ELR (cell line): ENCODE measurements around the gene TRABD.

Source experiments
- DNase-seq: peaks from one replicate; pipeline ENCODE4 v3.0.0-alpha.2; 2015; ENCODE audit warnings: low read depth

TRABD gene

DNA sequence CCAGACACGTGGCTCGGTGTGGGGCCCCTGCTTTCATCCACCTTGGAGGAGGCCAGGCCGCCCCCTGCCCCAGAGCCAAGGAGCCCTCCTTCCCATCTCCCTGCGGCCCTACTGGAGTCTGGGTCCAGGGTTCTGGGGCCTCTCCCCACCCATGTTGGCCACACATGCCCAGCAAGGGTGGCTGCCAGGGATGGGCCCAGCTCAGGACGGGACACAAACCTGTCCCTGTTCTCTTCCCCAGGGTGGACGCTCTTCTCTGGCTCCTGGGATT, 10.6 kb upstream of the TRABD start:
- DNase-seq, result no peak

DNA sequence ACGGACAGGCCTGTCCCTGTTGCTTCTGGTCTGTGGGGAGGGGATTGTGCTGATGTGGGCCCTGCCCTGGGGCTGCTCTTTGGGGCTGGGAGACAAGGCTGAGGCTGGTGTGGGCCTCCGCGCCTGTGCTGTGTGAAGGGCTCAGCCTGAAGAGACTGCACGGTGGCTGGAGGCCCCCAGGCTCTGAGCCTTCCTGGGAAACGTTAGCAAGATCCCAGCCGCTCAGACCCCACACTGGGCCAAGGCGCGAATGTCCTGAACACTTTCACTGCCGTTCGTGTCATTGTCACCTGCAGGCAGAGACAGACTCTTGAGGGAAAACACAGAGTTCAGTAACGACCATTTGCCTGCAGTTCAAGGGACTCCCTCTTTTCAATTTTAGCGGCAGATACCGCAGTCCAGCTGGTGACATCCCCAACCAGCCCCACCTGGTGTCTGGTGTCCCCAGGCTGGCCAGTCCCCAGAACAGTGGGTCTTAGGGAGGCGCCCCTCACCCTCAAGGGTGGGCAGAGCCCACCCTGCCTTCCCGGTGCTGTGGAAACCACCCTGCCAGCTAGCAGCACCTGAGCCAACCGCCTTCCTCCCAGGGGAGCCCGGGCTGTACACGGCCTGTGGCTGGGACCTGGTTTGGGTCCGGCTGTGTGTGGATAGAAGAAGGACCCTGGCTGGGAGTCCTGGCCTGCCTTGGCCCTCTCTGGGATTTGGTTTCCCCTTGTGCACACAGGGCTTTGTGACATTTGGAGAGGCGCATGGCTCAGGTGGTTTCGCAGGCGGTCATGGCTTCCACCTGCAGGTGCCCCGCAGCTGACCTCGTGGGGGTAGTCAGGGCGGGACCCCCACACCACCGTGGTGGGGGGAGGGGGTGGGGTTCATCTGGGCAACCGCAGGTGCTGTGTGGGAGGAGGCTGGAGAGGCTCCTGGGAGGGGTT, 9.5 kb upstream of the TRABD start:
- no peak for DNase-seq

DNA sequence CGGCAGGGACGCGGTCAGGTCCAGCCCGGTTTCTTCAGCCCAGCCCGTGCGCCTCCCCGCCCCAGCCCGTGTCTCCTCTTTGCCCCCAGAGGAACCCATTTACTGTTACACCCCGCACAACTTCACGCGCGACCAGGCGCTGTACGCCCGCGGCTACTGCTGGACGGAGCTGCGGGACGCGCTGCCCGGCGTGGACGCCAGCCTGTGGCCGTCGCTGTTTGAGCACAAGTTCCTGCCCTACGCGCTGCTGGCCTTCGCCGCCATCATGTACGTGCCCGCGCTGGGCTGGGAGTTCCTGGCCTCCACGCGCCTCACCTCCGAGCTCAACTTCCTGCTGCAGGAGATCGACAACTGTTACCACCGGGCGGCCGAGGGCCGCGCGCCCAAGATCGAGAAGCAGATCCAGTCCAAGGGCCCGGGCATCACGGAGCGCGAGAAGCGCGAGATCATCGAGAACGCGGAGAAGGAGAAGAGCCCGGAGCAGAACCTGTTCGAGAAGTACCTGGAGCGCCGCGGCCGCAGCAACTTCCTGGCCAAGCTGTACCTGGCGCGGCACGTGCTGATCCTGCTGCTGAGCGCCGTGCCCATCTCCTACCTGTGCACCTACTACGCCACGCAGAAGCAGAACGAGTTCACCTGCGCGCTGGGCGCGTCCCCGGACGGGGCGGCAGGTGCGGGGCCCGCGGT, 8.7 kb upstream of the TRABD start:
- no peak for DNase-seq

DNA sequence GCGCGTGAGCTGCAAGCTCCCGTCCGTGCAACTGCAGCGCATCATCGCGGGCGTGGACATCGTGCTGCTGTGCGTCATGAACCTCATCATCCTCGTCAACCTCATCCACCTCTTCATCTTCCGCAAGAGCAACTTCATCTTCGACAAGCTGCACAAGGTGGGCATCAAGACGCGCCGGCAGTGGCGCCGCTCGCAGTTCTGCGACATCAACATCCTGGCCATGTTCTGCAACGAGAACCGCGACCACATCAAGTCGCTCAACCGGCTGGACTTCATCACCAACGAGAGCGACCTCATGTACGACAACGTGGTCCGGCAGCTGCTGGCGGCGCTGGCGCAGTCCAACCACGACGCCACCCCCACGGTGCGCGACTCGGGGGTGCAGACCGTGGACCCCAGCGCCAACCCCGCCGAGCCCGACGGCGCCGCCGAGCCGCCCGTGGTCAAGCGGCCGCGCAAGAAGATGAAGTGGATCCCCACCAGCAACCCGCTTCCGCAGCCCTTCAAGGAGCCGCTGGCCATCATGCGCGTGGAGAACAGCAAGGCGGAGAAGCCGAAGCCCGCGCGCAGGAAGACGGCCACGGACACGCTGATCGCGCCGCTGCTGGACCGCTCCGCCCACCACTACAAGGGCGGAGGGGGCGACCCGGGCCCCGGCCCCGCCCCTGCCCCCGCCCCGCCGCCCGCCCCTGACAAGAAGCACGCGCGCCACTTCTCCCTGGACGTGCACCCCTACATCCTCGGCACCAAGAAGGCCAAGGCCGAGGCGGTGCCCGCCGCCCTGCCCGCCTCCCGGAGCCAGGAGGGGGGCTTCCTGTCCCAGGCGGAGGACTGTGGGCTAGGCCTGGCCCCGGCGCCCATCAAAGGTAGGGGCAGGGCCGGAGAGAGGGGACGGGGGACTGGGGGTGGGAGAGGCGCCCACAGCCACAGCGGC, 7.9 kb upstream of the TRABD start:
- no peak for DNase-seq

DNA sequence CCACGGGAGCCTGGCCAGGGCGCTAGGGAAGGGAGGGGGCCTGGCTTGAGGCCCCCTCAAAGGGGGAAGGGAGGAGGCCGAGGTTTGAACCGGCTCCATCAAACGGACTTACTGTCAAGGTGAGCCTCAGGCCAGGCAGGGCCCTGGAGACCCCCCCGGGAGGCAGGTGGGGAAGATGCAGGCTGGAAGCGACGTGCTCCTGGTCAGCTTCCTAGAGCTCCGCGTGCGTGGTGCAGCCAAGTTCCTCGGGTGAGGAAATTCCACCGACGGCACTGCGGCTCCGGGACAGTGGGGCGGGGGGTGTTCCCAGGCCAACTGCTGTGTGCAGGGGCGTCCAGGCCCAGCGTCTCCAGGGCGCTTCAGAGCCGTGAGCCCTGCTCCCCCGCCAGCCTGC, 7.2 kb upstream of the TRABD start:
- DNase-seq, result no peak

DNA sequence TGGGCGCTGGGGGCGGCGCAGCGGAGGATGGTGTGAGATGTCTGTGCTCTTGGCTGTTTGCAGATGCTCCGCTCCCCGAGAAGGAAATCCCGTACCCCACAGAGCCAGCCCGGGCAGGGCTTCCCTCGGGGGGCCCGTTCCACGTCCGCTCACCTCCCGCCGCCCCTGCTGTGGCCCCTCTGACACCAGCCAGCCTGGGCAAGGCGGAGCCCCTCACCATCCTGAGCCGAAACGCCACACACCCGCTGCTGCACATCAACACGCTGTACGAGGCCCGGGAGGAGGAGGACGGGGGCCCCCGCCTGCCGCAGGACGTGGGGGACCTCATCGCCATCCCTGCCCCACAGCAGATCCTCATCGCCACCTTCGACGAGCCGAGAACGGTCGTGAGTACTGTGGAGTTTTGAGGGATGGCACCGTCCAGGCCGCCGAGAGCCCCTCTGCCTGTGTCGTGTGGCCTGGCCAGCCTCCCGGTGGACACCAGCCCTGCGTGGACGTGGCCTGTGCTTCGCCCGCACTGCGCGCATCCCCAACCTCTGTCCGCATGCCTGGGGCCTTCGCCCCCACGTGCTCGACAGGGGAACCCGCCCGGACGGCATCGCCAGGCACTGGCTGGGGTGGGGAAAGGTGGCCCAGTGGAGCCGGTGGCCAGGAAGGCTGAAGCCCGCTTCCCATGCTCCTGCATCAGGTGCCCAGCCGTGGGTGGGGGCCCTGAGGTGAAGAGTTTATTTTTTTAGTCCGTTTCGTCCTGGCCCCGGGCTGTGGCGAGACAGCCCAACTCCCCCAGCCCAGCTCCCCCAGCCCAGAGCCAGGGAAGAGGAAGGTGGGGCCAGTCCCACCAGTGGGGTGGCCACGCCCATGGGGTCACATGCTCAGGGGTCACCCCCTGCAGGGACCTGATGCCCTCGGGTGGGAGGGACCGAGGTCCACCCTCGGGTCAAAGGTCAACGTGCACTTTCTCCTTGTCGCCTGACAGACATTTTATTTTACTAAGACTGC, 6.5 kb upstream of the TRABD start:
- no peak for DNase-seq

DNA sequence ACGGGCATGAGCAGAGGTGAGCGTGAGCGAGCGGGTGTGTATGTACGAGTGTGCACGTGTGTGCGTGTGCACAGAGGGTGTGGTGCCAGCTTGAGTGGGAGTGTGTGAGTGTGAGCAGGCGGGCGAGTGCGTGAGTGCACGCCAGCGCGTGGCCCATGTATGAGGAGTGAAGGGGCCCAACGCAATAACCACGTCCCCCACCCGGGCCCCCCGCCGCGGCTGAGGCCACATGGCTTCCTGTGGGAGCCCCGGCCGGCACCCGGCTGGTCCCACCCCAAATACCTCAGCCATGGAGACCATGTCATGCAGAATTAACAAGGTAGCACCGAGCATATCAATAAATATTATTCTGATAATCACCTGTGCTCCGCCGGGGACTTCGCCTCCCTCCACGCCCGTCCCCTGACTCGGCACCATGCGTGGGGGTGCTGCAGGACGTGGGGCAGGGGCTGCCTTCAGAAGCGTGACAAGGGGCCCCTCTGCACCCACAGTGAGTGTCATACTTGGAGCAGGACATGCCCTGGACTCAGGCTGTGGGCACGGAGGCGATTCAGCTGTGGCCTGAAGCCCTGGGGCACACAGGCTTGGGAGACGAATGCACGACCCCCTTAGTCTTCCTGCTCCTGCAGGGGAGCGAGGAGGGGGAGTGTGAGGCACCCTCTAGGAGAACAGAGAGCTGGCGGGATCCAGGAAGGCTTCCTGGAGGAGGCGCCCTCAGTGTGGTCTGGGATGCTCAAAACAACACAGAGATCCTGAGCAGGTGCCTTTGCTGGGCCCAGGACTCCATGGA, 5.6 kb upstream of the TRABD start:
- DNase-seq, result no peak

DNA sequence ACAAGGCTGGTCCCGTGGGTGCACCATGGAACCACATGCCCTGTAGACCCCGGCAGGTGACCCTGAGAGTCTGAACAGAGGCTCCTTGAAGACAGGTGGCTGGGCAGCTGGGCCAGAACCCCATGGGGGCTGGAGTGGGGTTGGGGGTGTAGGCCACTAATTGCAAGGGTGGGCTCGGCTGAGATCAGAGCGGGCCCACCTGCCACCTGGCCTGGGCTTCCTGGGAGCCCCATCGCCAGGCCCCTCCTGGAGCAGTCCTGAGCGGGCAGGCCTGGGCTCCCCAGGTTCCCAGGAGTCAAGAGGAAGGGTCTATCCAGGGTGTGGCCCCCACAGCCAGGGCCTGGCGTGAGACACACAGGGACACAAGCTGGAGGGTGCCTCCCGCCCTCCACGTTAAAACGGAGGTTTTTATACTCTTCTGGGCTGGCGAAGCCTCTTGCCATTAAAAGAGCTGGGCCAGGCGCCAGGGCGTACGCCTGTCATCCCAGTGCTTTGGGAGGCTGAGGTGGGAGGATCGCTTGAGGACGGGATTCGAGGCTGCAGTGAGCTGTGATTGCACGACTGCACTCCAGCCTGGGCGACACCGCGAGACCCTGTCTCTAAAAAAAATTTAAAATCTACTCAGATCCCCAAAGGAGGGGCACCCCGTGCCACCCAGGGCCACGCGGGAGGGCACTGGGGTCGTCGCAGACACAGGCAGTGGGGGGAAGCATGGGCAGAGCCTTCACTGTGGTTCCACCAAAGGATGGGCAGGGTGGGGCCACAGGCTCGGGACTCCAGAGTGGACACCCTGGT, 4.8 kb upstream of the TRABD start:
- no peak for DNase-seq

DNA sequence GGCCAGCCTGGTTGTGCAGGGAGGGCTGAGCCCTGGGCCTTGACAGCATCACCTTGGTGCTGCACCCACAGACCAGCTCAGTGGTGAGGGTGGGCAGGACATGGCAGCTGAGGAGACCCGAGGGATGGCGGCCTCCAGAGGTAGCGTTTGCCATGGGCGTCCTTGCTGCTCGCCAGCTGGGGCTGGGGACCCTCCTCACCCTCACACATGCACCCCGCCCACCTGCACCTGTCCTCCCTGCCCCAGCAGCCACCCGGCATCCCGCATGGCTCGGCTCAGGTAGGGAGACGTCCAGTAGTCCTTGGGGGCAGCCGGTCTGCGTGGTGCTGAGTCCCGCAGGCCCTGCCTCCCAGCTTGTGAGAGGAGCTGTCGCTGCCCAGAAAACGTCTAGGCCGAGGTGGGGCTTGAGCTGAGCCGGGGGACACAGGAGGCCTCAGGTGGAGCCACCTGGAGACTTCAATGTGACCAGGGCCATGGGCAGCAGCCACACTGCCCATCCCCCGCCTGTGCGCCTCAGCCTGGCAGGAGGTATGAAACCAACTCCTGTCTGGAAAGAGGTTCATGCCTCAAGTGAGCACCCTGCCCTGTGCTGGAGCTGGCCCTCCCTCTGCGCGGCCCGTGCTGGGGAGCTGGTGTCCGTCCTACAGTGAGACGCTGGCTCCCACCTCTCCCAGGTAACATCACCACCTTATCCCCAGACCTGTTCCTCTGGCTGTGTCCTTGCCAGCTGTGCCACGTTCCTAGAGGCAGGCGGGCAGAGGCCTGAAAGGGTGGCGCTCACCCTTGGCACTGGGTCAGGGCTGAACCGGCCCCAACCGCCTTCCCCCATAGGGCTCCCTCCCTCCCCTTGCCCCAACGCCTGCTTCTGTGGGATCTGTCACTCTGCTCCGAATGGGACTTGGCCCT, 3.3 kb upstream of the TRABD start:
- no peak for DNase-seq

DNA sequence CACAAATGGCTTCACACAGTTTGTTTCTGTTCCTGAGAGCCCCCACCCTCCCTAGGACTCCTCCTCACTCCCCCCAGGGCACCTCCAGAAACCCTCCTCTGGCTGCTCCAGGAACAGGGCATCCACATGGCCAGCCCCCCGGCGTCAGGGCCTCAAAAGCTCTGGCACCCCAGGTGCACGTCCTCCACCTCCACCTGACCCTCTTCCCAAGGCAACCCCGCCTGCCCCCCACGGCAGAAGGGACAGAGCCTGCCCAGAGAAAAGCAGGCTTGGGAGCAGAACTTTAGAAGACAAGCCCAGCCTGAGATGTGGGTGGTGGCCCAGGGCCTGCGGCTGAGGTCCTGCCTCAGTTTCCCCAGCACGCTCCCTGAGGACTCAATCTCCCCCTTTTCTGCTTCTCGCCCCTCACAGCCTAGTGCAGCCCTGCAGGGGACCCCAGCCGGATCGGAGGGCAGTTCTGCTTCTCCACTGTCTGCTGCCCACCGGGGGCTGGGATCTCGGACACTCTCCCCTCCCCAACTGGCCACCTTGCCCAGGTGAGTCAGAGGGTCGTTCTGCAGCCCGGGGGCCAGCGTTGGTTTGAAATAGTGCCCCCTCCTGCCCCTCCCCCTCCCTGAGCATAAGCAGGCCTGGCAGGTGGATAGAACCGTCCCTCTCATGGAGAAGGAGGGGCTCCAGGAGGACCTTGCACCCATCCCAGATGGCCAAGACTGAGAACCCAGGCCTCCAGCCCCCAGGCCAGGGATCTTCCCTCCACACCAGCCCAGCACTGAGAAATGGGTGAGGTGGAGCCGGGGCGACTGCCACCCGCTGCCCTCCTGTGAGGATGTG, 2.4 kb upstream of the TRABD start:
- no peak for DNase-seq

DNA sequence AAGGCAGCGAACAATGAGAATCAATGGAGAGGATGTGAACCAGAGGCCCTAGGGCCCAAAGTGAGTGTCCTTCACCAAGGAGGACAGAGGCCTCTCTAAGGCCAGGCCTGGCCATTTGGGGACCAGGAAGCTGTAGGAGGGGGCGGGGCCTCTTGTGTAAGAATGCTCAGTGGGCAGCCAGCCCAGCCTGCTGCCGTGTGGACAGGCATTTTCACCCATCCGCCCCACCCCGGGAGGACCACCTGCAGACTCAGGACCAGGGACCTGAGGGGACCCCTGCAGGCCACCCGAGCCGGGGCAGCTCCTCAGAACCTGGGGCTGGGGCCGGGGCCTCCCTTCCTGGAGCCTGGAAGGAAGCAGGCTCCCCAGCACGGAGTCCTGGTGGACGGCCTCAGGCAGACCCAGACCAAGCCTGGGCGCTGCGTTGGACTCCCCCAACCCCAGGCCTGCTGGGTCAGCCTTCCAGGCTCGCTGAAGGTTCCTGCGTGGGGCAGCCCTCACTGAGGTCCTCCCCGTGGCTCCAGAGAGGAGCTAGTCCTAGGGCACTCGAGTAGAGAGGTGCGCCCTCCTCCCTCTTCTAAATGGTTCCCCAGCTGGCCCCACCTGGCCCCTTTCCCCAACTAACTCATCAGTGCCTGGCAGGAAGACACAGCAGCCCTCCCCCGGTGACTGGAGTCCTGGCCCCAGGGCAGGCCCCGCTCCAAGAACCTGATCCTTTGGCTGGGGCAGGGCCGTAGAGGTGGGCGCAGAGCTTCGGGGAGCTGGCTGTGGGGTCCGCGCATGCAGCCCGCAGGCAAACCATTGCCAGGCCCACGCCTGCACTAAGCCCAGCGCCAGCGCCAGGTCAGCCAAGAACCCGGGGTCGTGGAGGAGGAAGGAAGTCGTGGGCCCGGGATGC, 1.5 kb upstream of the TRABD start:
- DNase-seq, result peak; percentile 47

DNA sequence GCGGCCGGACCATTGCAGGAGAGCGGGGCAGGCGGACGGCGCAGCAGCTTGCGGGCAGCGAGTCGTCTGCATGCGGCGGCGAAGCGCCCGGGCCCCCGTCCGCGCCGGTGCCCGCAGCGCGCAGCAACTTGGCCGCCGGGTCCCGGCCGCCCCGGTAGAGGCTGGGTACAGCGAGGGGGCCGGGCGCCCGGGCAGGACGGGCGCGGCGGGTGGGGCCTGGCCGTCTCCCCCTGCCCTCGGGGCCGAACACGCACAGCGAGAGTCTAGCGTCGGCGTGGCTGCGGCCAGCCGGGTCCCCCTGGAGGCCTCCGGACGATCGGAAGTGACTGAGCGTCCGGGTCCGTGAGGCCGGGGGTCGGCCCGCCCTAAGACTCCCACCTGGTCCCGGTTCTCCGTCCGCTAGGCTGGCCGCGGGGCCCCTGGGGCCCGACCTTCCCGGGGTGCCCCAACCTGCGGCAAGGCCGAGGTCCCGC, 775 bp upstream of the TRABD start:
- DNase-seq, result no peak

DNA sequence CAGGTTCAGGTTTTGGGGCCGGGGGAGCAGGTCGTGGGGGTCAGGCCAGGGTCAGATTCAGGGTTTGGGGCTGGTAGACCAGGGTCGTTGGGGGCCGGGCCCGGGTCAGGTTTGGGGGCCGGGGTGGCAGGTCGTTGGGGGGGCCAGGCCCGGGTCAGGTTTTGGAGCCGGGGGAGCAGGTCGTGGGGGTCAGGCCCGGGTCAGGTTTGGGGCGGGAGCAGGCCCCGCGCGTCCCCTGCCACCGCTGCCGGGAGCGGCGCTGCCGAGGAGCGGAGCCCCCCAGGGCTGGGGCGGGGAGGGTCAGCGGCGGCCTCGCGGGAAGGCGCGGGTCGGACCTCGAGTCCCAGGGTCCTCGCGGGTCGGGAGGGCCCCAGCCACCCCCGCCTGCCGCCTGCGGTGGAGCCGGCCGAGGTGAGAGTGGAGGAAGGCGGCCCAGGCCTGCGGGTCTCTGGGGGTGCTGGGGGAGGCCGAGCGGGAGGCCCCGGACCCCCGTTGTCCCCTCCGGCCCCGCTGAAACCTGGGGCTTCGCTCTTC, 535 bp downstream of the TRABD start:
- no peak for DNase-seq

DNA sequence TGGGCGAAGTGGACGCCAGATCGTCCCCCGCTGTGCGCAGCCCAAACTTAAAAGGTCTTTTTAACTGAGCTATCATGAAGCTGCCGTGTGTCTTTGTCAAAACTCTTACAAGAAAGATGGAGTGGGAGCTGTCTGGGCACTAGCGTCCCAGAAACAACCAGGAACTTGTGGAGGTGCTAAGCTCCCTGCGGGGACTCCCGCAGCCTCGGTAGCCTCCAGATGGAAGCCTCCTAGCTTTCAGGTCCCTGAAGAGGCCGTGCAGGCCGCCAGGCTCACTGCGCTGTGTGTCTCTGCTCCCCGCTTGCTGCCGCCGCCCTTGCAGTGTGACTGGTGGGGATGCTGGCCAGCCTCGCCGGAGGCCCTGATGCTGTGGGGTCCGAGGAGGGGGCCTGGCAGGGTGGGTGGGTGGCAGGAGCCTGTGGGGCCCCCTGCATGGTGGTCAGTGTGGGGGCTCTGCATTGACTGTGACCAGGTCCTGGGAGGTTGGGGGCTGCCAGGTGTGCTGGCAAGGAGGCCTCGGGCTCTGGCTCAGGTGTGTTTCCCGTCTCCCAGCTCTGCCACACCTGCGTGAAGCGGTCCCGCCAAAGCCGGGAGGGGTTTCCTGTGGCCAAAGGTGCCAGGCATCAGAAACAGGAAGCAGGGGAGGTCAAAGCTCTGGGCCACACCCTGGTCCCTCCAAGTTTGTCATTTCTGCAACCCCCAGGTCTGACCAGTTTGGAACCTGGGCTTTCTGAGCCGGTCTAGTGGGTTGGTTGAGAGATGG, 1.2 kb downstream of the TRABD start:
- DNase-seq, result peak; percentile 50

DNA sequence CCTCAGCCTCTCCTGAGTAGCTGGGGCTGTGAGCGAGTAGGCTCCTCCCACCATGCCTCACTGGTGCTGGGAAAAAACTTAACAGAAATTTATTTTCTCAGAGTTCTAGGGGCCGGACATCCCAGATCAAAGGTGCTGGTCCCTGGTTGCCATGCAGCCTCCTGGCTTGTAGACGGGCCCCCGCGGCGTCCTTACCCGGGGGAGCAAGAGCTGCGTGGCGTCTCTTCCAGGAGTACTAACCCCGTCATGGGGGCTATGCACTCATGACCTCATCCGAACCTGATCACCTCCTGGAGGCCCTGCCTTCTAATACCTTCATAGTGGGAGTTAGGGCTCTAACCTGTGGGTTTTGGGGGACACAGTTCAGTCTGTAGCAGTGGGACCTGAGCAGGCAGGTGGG, 2.6 kb downstream of the TRABD start:
- no peak for DNase-seq
